HG02623 (cell line): Measurements from ENCODE around the gene JARID2.
A peak's percentile ranks its signal among the peaks of the same experiment; 100 is the strongest.
"Not testable (repeated sequence)": the region's sequence is repeated elsewhere in the genome, so short reads cannot be mapped to it uniquely, and the experiment has no call there.

ENCODE experiments used
- ATAC-seq: cut with Tn5 transposase; IDR thresholded peaks from one replicate; pipeline ENCODE4 v1.9.1; 2021; ENCODE audit warnings: moderate library complexity; ENCODE audit not compliant: unreplicated experiment

JARID2 gene

DNA sequence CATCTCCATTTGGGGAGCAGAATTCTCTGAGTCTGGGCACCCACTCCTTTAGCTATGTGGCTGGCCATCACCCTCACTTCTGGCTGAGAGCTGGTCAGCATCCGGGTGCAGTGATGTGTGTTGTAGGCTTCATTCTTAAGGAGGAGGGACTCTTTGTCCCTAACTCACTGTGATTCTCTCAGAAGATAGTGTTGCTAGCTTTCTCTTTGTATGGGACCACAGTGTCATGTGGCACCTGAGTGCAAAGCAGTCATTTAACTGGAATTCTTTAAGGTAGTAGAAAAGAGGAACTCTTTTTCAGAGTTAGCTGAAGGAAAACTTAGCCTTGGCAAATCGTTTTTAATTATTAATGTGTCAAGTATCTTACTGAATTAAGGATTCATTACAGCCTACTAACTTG is 165.9 kb downstream of the JARID2 start:
- no peak for ATAC-seq

DNA sequence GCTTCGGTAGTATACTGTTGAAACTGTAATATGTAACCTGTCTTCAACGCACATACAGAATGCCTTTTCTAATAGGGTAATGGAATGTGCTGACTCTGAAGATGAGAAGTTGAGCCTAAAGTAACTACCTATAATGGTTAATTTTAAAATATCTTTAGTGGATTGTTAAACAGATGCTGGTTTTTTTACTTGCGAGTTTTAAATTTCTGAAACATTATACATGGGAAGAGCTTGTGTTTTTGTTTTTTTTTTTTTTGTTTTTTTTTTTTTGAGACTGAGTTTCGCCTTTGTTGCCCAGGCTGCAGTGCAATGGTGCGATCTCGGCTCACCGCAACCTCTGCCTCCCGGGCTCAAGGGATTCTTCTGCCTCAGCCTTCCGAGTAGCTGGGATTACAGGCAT is 166.9 kb downstream of the JARID2 start:
- ATAC-seq = no peak

DNA sequence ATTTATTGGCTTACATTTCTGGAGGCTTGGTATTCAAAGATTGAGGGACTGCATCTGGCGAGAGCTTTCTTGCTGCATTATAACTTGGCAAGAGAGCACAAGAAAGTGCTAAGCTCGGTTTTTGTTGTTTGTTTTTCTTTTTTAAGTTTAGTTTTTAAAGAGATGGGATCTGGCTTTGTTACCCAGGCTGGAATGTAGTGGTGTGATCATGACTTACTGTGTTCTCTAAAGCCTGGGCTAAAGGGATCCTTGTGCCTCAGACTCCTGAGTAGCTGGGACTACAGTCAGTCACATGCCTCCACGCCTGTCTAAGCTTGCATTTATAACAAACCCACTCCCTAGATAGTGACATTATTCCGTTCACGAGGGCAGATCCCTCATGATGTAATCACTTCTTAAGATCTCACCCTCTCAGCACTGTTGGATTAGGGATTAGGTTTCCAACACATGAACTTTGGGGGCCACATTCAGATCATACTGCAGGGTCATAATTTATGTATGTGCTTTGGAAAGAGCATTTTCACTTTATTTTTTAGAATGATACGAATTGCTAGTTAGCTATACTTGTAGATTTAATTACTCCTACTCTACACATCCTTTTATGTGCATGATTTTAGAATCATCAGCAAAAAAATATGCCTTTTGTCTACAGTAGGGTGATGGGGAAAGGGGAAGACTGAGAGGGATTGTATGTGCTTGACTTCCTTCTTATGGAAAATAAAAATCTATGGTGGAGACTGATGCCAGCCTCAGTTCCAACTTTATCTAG is 167.8 kb downstream of the JARID2 start:
- no peak for ATAC-seq

DNA sequence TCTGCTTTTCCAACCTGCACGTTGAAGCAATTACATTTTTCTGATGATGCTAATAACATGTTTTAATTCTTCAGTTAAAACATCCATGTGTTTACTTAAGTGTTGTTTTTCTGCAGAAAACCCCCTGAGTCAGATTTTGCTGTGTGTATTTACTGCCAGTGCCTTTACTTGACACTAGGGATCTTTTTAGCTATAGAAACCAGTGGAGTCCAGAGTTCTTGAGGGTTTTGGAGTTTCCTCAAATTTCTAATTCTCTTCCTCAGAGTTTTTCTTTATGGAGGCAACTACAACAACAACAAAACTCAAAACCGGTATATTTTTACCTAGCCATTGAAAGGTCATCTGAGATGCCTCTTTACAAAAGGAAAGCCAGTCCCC is 168.4 kb downstream of the JARID2 start:
- no peak for ATAC-seq

DNA sequence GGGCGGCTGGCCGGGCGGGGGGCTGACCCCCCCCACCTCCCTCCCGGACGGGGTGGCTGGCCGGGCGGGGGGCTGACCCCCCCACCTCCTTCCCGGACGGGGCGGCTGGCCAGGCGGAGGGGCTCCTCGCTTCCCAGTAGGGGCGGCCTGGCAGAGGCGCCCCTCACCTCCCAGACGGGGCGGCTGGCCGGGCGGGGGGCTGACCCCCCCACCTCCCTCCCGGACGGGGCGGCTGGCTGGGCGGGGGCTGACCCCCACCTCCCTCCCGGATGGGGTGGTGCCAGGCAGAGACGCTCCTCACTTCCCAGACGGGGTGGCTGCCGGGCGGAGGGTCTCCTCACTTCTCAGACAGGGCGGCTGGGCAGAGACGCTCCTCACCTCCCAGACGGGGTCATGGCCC is 169.8 kb downstream of the JARID2 start:
- not testable (repeated sequence) for ATAC-seq

DNA sequence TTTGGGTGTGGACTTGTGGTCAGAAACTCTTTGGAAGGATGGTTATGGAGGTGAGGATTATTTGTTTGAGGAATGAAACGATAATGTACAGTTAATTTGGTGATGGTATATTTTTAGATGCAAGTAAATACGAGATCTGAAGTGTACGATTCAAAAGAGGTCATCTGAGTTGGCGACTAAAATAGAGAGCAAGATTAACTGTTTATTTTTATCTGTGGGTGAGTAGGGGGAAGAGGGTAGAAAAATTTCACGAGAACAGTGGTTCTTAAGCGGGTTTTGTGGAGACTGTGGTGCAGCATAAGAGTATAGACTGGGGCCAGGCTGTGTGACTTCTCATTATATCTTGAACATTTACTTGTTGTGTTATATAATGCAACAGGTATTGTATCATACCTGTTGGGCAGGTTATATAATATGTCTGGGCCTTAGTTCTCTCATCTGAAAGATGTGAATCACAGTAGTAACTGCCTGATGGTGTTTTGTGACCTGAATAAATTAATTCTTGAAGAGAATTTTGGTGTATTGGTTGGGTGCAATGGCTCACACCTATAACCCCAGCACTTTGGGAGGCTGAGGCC is 171.2 kb downstream of the JARID2 start:
- no peak for ATAC-seq

DNA sequence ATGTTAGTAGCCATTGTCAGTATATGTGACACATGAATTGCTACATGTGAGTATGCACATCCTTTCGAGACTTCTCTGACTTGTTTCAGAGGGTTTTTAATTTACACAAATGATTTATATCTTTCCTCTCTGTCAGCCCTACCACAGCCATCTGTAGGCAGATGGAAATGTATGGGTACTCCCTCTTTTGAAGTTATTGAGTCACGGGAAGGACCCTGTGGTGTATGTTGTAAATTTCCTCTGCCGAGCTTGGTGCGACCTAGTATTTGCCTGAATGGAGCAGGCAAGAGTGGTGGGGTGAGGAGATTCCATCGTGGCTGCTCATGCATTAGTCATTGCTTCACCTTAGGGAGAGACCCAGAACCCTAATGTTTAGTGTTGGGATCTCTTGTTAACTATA is 171.9 kb downstream of the JARID2 start:
- ATAC-seq = no peak

DNA sequence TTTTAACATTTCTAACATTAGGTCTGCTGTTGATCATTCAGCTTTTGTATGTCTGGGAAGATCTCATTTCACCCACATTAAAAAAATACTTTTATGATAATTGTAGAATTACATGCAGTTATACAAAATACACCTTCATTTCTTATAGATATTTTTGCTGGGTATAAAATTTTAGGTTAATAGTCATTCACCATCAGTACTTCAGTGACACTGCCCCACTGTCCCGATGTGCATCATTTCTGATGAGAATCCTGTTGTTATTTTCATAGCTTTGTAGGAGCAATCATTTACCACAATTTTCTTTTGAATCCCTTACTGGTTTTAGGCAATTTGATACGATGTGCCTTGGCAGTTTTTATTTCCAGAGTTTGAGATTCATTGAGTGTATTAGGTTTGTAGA is 173.6 kb downstream of the JARID2 start:
- no peak for ATAC-seq

DNA sequence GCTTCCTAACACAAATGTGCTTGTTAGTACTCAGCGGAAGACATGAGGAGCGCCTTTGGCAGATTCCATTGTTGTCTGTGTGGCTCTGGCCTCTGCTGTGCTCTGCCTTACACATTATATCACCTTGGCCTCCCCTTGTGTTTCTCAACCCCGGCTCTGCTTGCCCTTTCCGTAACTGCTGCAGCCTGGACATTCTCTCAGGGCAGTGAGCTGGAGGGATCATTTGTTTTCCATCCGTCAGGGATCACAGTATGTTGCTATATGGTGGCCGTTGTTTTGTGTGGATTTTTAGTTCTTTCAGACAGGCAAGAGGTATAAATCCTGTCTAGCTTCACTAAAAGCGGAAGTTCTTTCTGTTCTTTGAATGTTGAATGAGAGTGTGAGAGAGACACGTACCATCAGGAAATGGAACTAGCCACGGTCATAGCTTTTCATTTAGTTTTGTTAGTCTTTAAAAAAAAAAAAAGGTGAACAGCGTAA is 175.1 kb downstream of the JARID2 start:
- peak; percentile 80 for ATAC-seq

DNA sequence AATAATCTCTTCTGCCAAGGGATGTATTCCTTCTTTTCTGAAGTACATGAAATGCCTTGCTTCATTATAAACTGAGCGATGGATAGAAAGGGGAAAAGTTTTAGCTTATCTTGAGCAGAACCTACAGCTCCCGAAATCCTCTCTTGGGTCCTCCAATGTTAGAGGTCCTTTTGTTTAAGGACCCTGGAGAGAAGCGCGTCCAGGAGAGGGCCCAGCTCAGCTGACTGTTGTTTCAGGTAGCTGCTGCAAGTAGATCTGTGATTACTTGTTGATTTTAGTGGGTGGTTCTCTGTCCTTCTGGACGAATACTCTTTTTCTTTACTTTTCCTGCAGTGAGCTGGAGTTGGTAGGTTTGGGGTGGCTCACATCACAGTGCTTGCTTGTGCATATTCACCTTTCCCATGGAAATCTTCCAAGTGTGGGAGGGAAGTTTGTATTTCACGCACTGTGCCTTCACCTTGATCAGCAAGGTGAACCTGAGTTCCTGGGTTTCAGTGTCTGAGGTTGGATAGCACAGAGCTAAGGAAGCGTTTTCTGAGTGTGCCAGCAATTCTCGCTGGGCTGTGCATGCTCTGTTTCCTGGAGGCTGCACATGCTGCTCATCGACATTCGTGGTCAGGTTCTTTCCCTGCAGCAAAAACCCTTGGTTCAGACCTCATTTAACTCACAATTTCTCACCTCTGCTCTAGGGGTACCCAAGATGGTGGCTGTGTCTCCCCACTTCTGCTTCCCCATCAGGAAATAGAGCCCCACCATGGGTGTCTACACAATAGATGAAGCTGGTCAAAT is 176.3 kb downstream of the JARID2 start:
- no peak for ATAC-seq

DNA sequence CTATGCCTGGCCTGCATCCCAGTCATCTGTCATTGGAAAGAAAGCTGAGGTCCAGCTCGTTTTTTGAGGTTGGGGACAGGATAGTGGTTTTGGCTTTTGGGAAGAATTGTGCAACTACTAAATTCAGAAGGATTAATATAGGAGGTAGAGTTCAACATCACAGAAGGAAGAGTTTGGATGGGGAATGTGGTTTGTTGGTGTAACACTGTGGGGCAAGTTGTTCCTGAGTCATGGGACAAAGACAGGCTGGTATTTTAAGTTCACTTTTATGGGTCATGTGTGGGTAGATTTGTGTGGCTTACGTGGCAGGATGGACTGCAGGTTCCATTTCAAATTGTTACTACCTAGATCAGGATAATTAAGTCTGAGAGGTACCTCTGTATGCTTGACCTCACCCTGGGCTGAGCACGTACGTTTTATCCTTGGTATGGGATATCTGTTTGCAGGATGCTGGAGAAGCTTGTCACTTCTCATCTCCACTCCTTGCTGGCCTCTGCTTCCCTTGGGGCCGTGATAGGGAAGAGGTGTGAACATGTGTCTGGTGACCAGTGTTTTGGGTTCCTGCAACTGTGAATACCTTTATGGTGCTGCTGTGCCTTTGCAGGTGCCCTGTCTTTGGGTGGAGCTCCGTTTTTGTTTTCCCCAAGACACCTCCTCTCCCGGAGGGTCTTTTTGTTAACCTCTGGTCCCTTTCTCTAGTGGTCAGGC is 177.6 kb downstream of the JARID2 start:
- ATAC-seq = no peak

DNA sequence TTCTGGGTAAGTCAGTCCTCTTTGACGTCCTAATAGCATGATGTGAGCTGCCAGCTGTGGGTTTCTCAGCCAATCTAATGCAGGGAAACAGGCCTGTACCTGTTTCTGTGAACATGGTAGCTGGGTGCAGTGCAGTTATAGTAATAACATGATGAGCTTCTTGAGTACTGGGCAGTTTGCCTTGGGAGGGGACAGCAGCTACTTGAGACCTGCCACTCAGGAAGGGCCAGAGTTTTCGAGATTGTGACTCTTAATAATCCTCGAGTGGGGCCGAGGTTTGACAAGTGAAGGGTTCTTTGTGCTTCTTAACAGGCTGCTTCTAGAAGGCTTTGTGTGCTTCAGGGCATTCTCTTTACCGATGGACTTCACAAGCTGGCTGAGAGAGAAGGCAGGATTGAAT is 180.1 kb downstream of the JARID2 start:
- ATAC-seq = no peak

DNA sequence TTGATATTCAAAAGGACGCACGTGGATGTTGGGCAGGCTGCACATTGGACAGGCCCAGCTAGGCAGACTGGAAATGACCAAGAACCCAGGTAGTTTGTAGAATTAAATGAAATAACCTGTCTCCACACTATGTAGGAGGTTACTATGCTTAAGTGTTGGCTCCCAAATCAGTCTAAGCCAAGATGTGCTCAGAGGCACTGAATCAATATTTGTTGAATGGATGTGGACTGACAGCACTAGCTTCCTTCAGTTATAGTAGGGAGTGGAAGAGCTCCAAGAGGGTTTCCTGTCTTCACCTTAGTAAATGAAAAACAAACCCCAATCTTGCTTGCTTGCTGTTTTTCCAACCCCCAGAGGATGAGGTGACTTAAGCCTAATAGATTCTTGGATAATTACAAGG is 180.5 kb downstream of the JARID2 start:
- ATAC-seq = no peak

DNA sequence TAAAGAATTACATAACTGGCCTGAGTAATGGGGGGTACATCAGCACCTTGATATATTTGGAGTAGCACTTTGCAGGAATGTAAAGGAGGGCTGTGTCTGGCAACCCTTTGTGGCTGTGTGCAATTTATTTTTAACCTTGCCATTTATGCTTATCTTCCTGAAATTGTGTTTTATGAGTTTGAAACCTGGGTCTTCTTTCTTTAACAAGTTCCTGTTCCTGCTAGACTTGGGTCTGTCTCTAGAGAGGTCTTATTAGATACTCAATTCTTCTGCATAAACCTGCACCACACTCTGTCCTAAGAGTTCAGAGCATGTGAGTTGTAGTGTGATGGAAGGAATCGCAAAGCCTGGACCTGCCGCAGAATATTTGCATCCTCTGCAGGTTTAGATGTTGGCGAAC is 181.0 kb downstream of the JARID2 start:
- ATAC-seq = no peak

DNA sequence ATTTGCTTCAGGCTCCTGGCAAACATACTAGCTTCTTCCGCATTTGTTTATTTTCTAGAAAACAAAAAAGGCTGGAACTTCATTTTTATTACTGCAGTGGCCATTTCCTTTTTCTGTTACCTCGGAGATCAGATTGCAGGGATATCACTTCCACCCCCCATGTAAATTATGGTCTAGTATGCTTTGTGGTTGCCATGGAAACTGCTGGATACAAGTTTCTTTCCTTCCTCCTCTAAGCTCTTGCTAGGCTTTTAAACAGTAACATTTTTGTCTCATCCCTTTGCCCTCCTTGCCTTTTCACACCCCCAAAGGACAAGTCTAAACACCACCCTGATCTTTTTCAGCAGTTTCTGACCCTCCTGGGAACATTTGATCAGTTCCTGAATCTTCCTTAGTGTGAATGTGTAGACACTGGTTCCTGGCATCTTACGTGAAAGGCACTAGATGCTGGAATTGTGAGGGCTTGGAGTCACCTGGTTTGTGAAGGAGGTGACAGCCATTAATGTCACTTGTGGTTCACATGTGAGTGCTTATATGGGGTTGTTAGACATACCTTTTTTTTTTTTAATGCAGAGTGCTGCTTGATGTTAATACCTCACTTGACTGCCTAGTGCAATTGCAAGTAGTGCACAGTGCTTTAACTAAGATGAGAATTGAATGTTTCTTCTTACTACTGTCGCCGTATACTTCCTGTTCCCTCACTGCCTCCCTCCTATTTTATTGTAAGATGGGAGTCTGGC is 181.6 kb downstream of the JARID2 start:
- ATAC-seq = no peak

DNA sequence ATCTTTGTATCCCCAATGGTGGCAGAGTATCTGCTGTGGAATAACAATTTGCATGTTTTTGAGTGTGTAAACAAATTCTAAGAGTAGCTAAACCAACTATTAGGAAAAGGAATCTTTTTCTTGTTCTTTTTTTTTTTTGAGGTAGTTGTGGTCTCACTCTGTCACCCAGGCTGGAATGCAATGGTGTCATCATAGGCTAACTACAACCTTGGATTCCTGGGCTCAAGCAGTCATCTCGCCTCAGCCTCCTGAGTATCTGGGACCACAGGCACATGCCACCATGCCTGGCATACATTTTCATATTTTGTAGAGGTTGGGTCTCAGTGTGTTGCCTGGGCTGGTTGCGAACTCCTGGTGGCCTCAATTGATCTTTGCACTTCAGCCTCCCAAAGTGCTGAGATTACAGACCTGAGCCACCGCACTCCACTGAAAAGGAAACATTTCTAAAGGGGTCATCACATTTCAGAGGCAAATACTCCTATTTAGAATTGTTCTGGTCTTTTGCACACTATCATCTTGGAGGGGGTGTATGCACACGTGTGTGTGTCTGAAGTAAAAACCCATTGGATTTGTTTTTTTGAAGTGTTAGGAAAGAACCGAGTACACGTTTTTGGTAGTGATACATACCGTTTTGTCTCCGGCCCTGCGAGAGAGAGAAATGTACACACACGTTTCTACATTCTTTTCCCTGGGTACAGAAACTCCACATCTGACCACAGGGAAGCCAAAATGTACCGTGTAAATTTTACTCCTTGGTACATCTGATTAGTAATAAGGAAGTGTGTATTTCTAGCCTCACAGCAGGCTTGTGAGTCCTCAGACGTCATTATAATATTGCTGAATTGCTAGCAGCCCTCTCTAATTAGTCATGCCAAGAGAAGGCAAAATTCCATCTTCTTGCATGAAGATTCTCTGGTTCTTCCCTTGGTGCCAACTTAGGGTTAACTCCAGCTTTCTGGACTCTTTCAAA is 183.6 kb downstream of the JARID2 start:
- ATAC-seq = no peak

DNA sequence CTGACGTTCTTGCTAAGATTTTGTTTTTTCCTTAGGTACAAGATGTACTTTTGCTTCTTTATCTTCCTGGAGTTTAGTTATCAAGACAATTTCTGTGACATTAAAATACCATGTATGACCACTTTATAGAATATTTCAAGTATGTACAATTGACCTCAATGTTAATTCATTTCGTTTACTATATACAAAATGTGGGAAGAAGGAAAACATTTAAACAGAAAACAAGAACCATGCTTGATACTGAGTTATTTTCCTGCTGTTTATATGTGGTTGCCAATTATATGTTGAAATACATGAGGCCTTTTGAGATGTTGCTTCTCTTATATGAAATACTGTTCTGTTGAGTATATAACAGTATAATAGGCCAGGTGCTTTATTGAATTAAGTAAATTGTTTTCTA is 184.3 kb downstream of the JARID2 start:
- no peak for ATAC-seq

DNA sequence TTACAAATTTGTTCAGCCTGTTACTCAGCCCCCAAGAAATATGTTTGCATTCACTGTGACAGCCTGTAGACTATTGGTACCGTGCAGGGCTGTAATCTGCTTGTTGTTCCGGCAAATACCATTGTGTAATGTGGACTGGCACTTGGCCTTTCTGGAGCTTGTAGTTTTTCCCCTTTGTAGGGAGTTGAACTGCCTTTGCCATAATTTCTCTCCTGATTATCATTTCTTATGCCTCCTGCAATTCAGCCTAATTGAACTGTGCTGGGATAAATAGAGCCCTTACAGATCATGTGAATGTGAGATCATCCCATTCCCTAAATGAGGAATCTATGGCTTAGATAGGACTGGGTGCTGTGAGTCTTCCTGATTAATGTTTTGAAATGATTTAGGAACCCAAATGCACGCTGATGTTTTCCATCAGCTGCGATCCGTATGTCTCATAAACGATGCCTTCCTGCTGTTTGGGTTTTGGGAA is 185.1 kb downstream of the JARID2 start:
- no peak for ATAC-seq

DNA sequence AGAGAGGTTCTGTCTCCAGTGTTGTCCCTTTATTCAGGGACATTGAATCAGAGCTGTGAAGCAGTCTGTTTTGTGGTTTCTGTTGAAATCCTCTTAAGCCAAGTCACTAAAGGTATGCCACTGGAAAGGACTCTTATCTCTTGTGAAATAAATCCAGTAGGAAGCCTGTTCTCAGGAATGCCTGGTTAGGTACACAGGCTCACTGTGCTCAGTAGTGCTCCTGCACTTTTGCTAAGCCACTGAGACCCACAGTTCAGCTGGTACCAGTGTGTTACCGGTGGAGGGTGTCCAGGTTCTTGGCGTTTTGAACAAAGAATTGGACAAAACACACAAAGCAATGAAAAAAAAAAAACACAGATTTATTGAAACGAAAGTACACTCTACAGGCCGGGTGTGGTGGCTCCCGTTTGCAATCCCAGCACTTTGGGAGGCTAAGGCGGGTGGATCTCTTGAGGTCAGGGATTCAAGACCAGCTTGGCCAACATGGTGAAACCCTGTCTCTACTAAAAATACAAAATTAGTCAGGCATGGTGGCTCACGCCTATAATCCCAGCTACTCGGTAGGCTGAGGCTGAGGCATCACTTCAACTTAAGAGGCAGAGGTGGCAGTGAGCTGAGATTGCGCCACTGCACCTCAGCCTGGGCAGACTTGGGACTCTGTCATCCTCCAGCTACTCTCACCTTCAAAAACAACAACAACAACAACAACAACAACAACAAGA is 186.1 kb downstream of the JARID2 start:
- no peak for ATAC-seq
